Measurements from ENCODE around the gene SLC26A2.

Gene SLC26A2

DNA sequence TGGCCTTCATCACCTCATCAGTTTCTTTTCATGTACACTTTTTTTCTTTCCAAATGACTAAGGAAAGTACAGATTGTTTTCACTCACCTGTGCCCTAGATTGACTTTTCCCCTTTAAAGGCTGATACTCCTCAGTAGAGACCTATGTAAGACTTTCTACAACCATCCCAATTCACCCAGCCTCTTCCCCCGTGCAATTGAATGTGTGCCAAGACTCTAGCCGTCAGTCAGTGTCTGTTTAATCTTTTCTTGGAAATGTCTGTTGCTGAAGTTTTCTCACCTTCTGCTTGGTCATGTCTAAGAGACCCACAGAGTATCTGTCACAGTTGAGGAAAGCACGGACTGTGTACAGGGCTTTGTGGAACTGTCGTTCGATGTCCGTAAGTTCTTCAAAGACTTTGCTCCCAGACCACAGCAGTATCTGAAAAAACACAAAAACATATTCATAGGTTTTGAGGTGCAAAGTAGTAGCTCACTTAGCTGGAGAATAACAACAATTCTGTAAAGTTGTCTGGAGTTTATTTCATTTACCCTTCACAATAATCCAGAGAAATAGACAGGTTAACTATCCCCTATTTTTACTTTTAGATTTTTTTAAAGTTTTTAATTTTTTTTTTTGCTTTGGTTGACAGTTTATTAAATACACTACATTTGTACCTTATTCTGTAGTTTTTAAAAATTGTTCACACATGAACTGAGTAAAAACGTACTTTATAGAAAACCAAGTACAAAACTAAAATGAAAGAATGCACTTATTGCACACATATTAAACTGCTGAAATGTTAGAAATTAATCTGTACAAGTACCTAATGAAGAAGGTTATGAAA lies 29.6 kb upstream of the SLC26A2 start:
- Mint-ChIP-seq H3K9me3 (no peaks in the 10 kb centered on the region), H3K4me1 (ENCODE audit: low read depth in 2 of 2) (no peaks in the 10 kb centered on the region), H3K27ac (no peak overlapping the region), H3K4me3 (no peak overlapping the region), H3K36me3 (ENCODE audit: insufficient read depth) (no peaks in the 10 kb centered on the region), H3K27me3 (peaks cover 21 to 39% of the 10 kb centered on the region in 2 donors)
- DNase-seq (no peak), ATAC-seq (replicated peaks) (no peak)

- Mint-ChIP-seq H3K27ac (no peak overlapping the region), H3K4me3 (no peak overlapping the region), H3K4me1 (ENCODE audit: low read depth in 2 of 2) (no peaks in the 10 kb centered on the region), H3K36me3 (ENCODE audit: insufficient read depth) (no peaks in the 10 kb centered on the region), H3K27me3 (peaks cover 22 to 39% of the 10 kb centered on the region in 2 donors), H3K9me3 (no peaks in the 10 kb centered on the region)
- DNase-seq (no peak), ATAC-seq (replicated peaks) (no peak)
Measured at GRCh38 chr5:149931992-149932436, 28.5 kb upstream of the SLC26A2 start.

GRCh38 chr5:149932445-149933350 lies 27.9 kb upstream of the SLC26A2 start:
- Mint-ChIP-seq H3K4me1 (ENCODE audit: low read depth in 2 of 2) (no peaks in the 10 kb centered on the region), H3K4me3 (no peak overlapping the region), H3K36me3 (ENCODE audit: insufficient read depth) (no peaks in the 10 kb centered on the region), H3K27me3 (peaks cover 28 to 39% of the 10 kb centered on the region in 2 donors), H3K27ac (no peak overlapping the region), H3K9me3 (no peaks in the 10 kb centered on the region)
- no peak for DNase-seq
- no peak for ATAC-seq (replicated peaks)

- H3K9me3 Mint-ChIP-seq: no peaks in the 10 kb centered on the region
- DNase-seq: no peak
- H3K4me1 Mint-ChIP-seq (ENCODE audit: low read depth in 2 of 2): no peaks in the 10 kb centered on the region
- H3K36me3 Mint-ChIP-seq (ENCODE audit: insufficient read depth): no peaks in the 10 kb centered on the region
- H3K27me3 Mint-ChIP-seq: peaks cover 25 to 33% of the 10 kb centered on the region in 2 donors
- no peak overlapping the region for H3K4me3 Mint-ChIP-seq
- no peak overlapping the region for H3K27ac Mint-ChIP-seq
- no peak for ATAC-seq (replicated peaks)
Measured at GRCh38 chr5:149935431-149935901, 25.1 kb upstream of the SLC26A2 start.

GRCh38 chr5:149936044-149936699 lies 24.4 kb upstream of the SLC26A2 start:
- Mint-ChIP-seq H3K4me3 (no peak overlapping the region), H3K36me3 (ENCODE audit: insufficient read depth) (no peaks in the 10 kb centered on the region), H3K9me3 (no peaks in the 10 kb centered on the region), H3K27ac (no peak overlapping the region), H3K4me1 (ENCODE audit: low read depth in 2 of 2) (no peaks in the 10 kb centered on the region), H3K27me3 (peaks cover 20 to 33% of the 10 kb centered on the region in 2 donors)
- ATAC-seq (replicated peaks) (no peak), DNase-seq (no peak)

DNA sequence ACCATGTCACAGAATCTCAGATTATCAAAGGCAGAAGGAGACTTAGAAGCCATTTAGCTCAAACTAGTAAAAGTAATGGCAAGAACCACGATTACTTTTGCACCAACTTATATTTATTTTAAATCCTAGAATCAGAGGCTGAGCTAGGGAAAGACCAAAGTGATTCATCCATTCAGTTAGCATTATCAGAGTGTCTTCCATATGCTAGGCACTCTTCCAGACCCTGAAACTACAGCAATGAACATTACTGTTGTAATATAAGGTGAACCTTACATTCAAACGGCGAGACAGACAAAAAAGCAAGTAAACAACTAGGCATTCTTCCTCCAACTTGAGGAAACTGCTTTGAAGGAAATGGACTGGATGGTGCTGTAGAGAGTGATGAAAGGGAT lies 23.9 kb upstream of the SLC26A2 start:
- Mint-ChIP-seq H3K27me3 (peaks cover 17 to 30% of the 10 kb centered on the region in 2 donors), H3K4me3 (no peak overlapping the region), H3K27ac (no peak overlapping the region), H3K9me3 (no peaks in the 10 kb centered on the region), H3K4me1 (ENCODE audit: low read depth in 2 of 2) (no peaks in the 10 kb centered on the region), H3K36me3 (ENCODE audit: insufficient read depth) (no peaks in the 10 kb centered on the region)
- ATAC-seq (replicated peaks) (no peak), DNase-seq (no peak)

DNA sequence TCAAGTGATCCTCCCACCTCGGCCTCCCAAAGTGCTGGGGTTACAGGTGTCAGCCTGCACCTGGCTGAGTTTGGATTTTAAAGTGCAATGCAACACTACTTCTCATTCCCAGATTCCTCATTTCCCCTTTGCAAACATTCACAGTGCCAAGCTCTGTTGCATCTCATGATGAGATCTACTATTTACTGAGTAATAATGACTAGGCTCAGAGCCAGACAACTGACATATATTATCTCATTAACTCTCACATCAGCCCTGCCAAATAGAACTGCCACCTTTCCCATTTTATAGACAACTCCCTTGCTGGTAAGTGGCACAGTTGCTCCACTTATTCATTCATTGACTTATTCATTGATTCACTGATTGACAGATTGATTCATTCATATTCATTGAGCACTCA lies 22.9 kb upstream of the SLC26A2 start:
- no peak for ATAC-seq (replicated peaks)
- Mint-ChIP-seq H3K4me1 (ENCODE audit: low read depth in 2 of 2) (no peaks in the 10 kb centered on the region), H3K27ac (no peak overlapping the region), H3K4me3 (no peak overlapping the region), H3K9me3 (no peaks in the 10 kb centered on the region), H3K27me3 (peaks cover 16 to 21% of the 10 kb centered on the region in 2 donors), H3K36me3 (ENCODE audit: insufficient read depth) (no peaks in the 10 kb centered on the region)
- no peak for DNase-seq

DNA sequence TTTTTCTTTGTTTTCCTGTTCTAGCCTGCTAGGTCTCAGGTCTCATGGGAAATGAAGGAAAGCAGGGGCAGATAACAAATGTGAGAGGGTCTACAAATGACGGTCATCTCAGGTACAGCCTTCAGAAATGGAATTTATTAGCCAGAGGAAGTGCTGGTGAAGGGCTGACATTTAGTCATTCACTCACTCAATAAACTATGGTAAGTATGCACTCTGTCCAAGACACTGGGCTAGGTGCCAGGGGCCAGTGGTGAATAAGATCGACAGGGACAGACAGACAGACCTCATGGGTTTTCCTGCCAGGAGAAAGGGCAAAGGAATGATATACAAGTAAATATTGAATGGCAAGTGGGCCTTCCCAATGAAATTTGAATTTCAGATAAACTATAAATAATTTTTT lies 22.3 kb upstream of the SLC26A2 start:
- ATAC-seq (replicated peaks) (no peak), DNase-seq (no peak)
- Mint-ChIP-seq H3K4me3 (no peak overlapping the region), H3K9me3 (no peaks in the 10 kb centered on the region), H3K36me3 (ENCODE audit: insufficient read depth) (no peaks in the 10 kb centered on the region), H3K27ac (no peak overlapping the region), H3K27me3 (peaks cover 16 to 20% of the 10 kb centered on the region in 2 donors), H3K4me1 (ENCODE audit: low read depth in 2 of 2) (no peaks in the 10 kb centered on the region)

DNA sequence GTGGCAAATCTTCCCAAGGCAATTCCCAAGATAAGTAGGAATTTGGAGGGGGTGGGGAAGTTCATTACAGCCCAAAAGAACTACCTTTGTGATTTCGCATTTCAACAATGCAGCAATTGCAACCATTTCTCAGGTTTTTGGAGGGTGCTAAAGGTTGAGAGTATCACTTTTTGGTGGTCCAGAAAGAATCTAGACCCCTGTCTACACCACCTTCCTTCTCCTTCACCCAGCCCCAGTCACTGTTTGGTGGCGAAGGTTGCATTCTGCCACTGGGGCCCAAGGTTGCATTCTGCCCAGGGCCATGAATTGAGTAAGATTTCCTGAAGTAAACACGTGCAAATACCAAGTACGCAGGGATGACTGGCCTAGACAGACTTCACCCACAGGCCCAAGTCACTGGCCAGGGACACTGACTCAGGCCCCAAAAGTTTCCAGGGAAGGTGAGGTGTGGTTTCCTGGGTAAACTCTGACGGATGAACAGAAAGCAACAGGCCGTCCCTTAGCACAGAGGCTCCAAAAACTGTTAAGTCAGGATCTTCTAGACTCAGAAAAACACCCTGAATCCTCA lies 21.7 kb upstream of the SLC26A2 start:
- ATAC-seq (replicated peaks) (no peak), DNase-seq (no peak)
- Mint-ChIP-seq H3K27ac (no peak overlapping the region), H3K4me3 (no peak overlapping the region), H3K36me3 (ENCODE audit: insufficient read depth) (no peaks in the 10 kb centered on the region), H3K9me3 (no peaks in the 10 kb centered on the region), H3K4me1 (ENCODE audit: low read depth in 2 of 2) (no peaks in the 10 kb centered on the region), H3K27me3 (peaks cover 16 to 20% of the 10 kb centered on the region in 2 donors)

DNA sequence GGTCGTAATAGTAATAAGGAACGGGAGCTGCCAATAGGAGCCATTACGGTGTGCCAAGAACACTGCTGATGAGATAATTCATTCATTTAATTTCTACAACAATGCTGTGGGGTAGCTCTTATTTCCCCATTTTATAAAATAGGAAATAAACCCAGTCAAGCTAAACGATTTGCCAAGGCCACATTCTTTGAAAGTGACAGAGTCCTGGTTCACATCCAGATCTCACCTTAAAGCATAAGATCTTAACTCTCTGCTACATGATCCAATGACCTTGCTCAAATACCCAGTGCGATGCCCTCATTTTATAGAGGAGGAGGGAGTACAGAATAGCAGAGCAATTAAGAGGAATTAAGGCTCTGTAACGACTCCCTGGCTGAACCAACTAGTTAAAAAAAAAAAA lies 21.0 kb upstream of the SLC26A2 start:
- DNase-seq: no peak
- no peak for ATAC-seq (replicated peaks)
- peaks cover 12 to 21% of the 10 kb centered on the region in 2 donors for H3K27me3 Mint-ChIP-seq
- H3K27ac Mint-ChIP-seq: no peak overlapping the region
- no peaks in the 10 kb centered on the region for H3K9me3 Mint-ChIP-seq
- no peaks in the 10 kb centered on the region for H3K36me3 Mint-ChIP-seq (ENCODE audit: insufficient read depth)
- H3K4me3 Mint-ChIP-seq: no peak overlapping the region
- no peaks in the 10 kb centered on the region for H3K4me1 Mint-ChIP-seq (ENCODE audit: low read depth in 2 of 2)

- Mint-ChIP-seq H3K27ac (no peak overlapping the region), H3K36me3 (ENCODE audit: insufficient read depth) (no peaks in the 10 kb centered on the region), H3K9me3 (no peaks in the 10 kb centered on the region), H3K4me3 (no peak overlapping the region), H3K27me3 (peaks cover 7 to 25% of the 10 kb centered on the region in 2 donors), H3K4me1 (ENCODE audit: low read depth in 2 of 2) (no peaks in the 10 kb centered on the region)
- DNase-seq (no peak), ATAC-seq (replicated peaks) (no peak)
Measured at GRCh38 chr5:149940077-149940574, 20.4 kb upstream of the SLC26A2 start.

- Mint-ChIP-seq H3K27ac (no peak overlapping the region), H3K9me3 (no peaks in the 10 kb centered on the region)
- DNase-seq: no peak
Measured at GRCh38 chr5:149940941-149941644, 19.5 kb upstream of the SLC26A2 start.

More at GRCh38 chr5:149940941-149941644, 19.5 kb upstream of the SLC26A2 start:
- H3K4me3 Mint-ChIP-seq: no peak overlapping the region
- no peak for ATAC-seq (replicated peaks)
- H3K27me3 Mint-ChIP-seq: peaks cover 7 to 25% of the 10 kb centered on the region in 2 donors
- no peaks in the 10 kb centered on the region for H3K36me3 Mint-ChIP-seq (ENCODE audit: insufficient read depth)
- no peaks in the 10 kb centered on the region for H3K4me1 Mint-ChIP-seq (ENCODE audit: low read depth in 2 of 2)
